Right lobe of liver (tissue), 4 donors: ENCODE results near the gene RASGRF2.

Experiments
- CTCF ChIP-seq, 4 donors: fragments of 200-600 bp in 3 of 4; fragments of 450-650 bp in 1 of 4; IDR thresholded peaks; one replicate each; pipeline versions ENCODE4 v1.5.1 to v1.8.0; 2016 to 2022; ENCODE audit warnings: antibody characterized with exemption in 4 of 4, mild to moderate bottlenecking in 2 of 4
- POLR2A ChIP-seq: fragments of 450-650 bp; IDR thresholded peaks from one replicate; pipeline ENCODE4 v1.6.1; 2017; ENCODE audit warnings: antibody characterized with exemption, mild to moderate bottlenecking
- donor health status: DM: no; HTN: no; CAD: no.
- donor health status: DM: no; HTN: no; CAD: no.
- donor health status: DM: no; HTN: yes; CAD: no.

- TF ChIP-seq CTCF (IDR thresholded peaks at IDR 0.05) (no peak), POLR2A (no peak)
Measured at GRCh38 chr5:80912479-80912878, 47.7 kb upstream of the RASGRF2 start.
